Uterus (tissue), 4 donors: Measurements from ENCODE around the gene FCER1G. TPM values are rescaled to one million over a fixed set of nuclear protein-coding genes. Genes with fewer than 3 reads are reported as not detected.

ENCODE experiments used
- DNase-seq, 2 donors: peaks; one replicate each; pipeline ENCODE4 v3.0.0-alpha.2; 2019 to 2020
- H3K27ac ChIP-seq, 2 donors: fragments of 200-600 bp; sonication (generic); 1 replicate in 1 of 2; 2 replicates in 1 of 2; pipeline ENCODE4 v1.5.1; 2016 to 2018
- H3K27me3 ChIP-seq, 2 donors: fragments of 200-600 bp; sonication (generic); one replicate each; pipeline ENCODE4 v1.5.1; 2018 to 2019; ENCODE audit warnings: control low read depth in 1 of 2
- H3K36me3 ChIP-seq, 2 donors: fragments of 200-600 bp; sonication (generic); one replicate each; pipeline ENCODE4 v1.5.1; 2019; ENCODE audit warnings: control low read depth in 1 of 2
- H3K4me1 ChIP-seq, 2 donors: fragments of 200-600 bp; sonication (generic); one replicate each; pipeline ENCODE4 v1.5.1; 2018 to 2019; ENCODE audit warnings: control low read depth in 1 of 2
- H3K4me3 ChIP-seq, 2 donors: fragments of 200-600 bp; sonication (generic); 1 replicate in 1 of 2; 2 replicates in 1 of 2; pipeline ENCODE4 v1.5.1; 2018 to 2019; ENCODE audit warnings: mild to moderate bottlenecking in 1 of 2
- H3K9me3 ChIP-seq, 2 donors: fragments of 200-600 bp; sonication (generic); one replicate each; pipeline ENCODE4 v1.5.1; 2019; ENCODE audit warnings: control low read depth in 1 of 2
- CTCF ChIP-seq, 4 experiments: fragments of 200-600 bp in 2 of 4; fragments of 450-650 bp in 2 of 4; sonication (generic) in 2 of 4; IDR thresholded peaks; one replicate each; pipeline ENCODE4 v1.5.1; 2016 to 2019; ENCODE audit warnings: antibody characterized with exemption in 4 of 4, mild to moderate bottlenecking in 2 of 4, moderate library complexity in 1 of 4
- POLR2A ChIP-seq, 2 donors: fragments of 450-650 bp; IDR thresholded peaks; one replicate each; pipeline ENCODE4 v1.6.1; 2016; ENCODE audit warnings: antibody characterized with exemption in 2 of 2, mild to moderate bottlenecking in 1 of 2, moderate library complexity in 1 of 2
- intact Hi-C: fragments of 100-400 bp; cut with DNase I; formaldehyde crosslinking; loops from one replicate; pipeline ENCODE4 v1.15.1; 2023; ENCODE audit warnings: low total_unique reads
- total RNA-seq, 4 donors: library from RNA; depleted of rRNA in 3 of 4; stranded (reverse); fragments of >200 nt in 3 of 4; gene quantifications; one replicate each; pipeline versions ENCODE4 v1.1.0 to v1.2.4, GENCODE V29; 2014 to 2023
- donor health status: DM: yes; HTN: yes; CAD: no.

The FCER1G gene
- total RNA-seq, 4 donors from 2014 or later: 1.3 to 39.4 (median 12.6) TPM

- H3K4me3 ChIP-seq: no peak overlapping the region
Measured at GRCh38 chr1:161225178-161225533, 10.1 kb downstream of the FCER1G start.

DNA sequence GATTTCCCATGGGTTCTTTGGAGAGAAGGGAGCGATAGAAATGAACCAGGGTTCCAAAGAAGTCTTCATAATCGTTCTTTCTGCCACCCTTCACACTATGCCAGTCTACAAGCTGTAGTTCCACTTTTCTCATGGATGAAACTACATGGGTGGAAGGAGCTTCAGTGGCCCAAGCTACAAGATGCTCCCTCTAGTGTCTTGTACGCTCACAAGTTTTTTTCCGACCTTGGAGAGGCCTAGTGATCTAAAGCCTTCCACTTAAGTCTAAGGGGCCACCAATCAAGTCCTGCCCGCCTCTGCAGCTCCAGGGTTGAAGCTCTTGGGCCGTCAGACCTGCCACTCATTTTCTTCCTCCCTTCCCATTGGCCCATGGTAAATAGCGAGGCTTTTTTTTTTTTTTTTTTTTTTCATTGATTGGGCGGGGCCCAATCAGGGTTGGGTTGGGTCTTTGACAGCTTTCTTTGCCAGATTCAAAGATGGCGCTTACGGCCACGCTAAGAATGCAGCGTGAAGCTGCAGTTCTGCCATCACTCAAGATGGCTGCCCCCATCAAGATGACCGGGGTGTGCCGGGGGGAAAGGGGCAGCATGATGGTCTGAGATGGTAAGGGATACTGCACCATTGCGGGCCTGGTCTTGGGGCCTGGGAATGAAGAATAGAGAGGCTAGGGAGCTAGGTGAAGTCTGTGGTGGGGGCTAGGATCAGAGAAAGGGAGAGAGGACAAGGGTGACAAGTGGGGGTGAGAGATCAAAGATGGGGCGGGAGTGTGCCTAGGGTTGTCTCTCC, 10.6 kb downstream of the FCER1G start, which contains the start of gene TOMM40L:
Gene TOMM40L, plus strand, starts transcription at position 527 of the 786 bp plus-strand sequence. CDS start 430 bp downstream, outside the sequence.
- peak; percentile 57 to 63 (median 62) for TF ChIP-seq CTCF (IDR thresholded peaks at IDR 0.05)
- peak in 1 of 2 donors; percentile 22 for TF ChIP-seq POLR2A (IDR thresholded peaks at IDR 0.05)
- intact Hi-C loops: no loop called here
- Histone ChIP-seq H3K27ac (peak within 1 kb of the TSS; percentile 75 to 79), H3K27me3 (no peaks in the 10 kb centered on the region), H3K36me3 (no peaks in the 10 kb centered on the region), H3K4me1 (peaks cover 2 to 8% of the 10 kb centered on the region in 2 donors), H3K4me3 (peak within 1 kb of the TSS; percentile 60 to 77), H3K9me3 (no peaks in the 10 kb centered on the region)
- peak; percentile 85 to 97 for DNase-seq

More at GRCh38 chr1:161225178-161225533, 10.1 kb downstream of the FCER1G start:
- no peak for TF ChIP-seq POLR2A (IDR thresholded peaks at IDR 0.05)
- no peak for TF ChIP-seq CTCF (IDR thresholded peaks at IDR 0.05)
- Histone ChIP-seq H3K27me3 (no peaks in the 10 kb centered on the region), H3K9me3 (no peaks in the 10 kb centered on the region), H3K4me1 (peaks cover 2 to 8% of the 10 kb centered on the region in 2 donors), H3K36me3 (no peaks in the 10 kb centered on the region), H3K27ac (peak overlapping the region; percentile 57 to 76)
- DNase-seq: no peak
- intact Hi-C loops: no loop called here

- Histone ChIP-seq H3K36me3 (no peaks in the 10 kb centered on the region), H3K4me3 (peak overlapping the region; percentile 60 to 77), H3K9me3 (no peaks in the 10 kb centered on the region), H3K4me1 (peaks cover 2 to 8% of the 10 kb centered on the region in 2 donors), H3K27ac (peak overlapping the region; percentile 75 to 79), H3K27me3 (no peaks in the 10 kb centered on the region)
- DNase-seq: no peak
- intact Hi-C loops: no loop called here
- no peak for TF ChIP-seq POLR2A (IDR thresholded peaks at IDR 0.05)
- no peak for TF ChIP-seq CTCF (IDR thresholded peaks at IDR 0.05)
Measured at GRCh38 chr1:161226320-161226711, 11.2 kb downstream of the FCER1G start.

DNA sequence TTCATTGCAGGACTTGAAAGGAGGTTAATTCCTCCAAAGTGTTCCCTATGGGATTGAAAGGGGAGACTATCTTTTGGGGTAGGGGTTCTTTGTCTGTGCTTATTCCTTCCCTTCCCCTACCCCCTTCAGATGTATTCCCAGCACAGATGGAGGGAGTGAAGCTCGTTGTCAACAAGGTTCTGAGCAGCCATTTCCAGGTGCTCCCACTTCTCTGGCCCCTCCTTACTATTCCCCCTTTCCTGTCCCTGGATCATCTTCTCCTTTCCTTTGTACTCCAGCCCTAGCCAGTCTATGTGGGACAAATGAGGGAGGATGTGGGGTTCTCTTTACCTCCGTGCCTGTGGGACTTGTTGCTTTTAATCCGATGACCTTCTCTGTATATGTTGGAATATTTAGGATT, 11.7 kb downstream of the FCER1G start:
- Histone ChIP-seq H3K27ac (peak overlapping the region; percentile 75 to 79), H3K36me3 (no peaks in the 10 kb centered on the region), H3K9me3 (no peaks in the 10 kb centered on the region), H3K4me1 (peaks cover 2 to 8% of the 10 kb centered on the region in 2 donors), H3K4me3 (peak overlapping the region in 1 of 2 donors; percentile 77), H3K27me3 (no peaks in the 10 kb centered on the region)
- DNase-seq: no peak
- TF ChIP-seq POLR2A (IDR thresholded peaks at IDR 0.05) (no peak), CTCF (IDR thresholded peaks at IDR 0.05) (no peak)
- intact Hi-C loops: no loop called here

- peak; percentile 71 to 81 (median 76) for TF ChIP-seq CTCF (IDR thresholded peaks at IDR 0.05)
- no peak for TF ChIP-seq POLR2A (IDR thresholded peaks at IDR 0.05)
- peaks cover 2 to 8% of the 10 kb centered on the region in 2 donors for H3K4me1 ChIP-seq
- no peak overlapping the region for H3K4me3 ChIP-seq
- intact Hi-C loops: no loop called here
- H3K36me3 ChIP-seq: no peaks in the 10 kb centered on the region
- H3K27me3 ChIP-seq: no peaks in the 10 kb centered on the region
- peak; percentile 74 to 82 for DNase-seq
- H3K9me3 ChIP-seq: no peaks in the 10 kb centered on the region
- H3K27ac ChIP-seq: peak overlapping the region; percentile 75 to 79
Measured at GRCh38 chr1:161227196-161227871, 12.2 kb downstream of the FCER1G start.
